NCI-H345 (cell line): Measurements from ENCODE around the gene CDH23.

Source experiments
- DNase-seq: peaks from one replicate; lab custom pipeline; 2025; lab: John Stamatoyannopoulos, UW

CDH23 gene

GRCh38 chr10:71423250-71423649, 26.5 kb downstream of the CDH23 start:
- DNase-seq, result no peak

- no peak for DNase-seq
Observed at GRCh38 chr10:71423901-71424300, 27.2 kb downstream of the CDH23 start.

- DNase-seq, result no peak
Observed at GRCh38 chr10:71424496-71425194, 27.9 kb downstream of the CDH23 start.

- DNase-seq, result no peak
Observed at GRCh38 chr10:71426058-71426605, 29.4 kb downstream of the CDH23 start.

GRCh38 chr10:71427246-71427645, 30.5 kb downstream of the CDH23 start:
- DNase-seq, result no peak

GRCh38 chr10:71429304-71429703, 32.6 kb downstream of the CDH23 start:
- no peak for DNase-seq

GRCh38 chr10:71429929-71430328, 33.2 kb downstream of the CDH23 start:
- DNase-seq, result no peak

GRCh38 chr10:71431239-71432100, 34.8 kb downstream of the CDH23 start:
- no peak for DNase-seq

- no peak for DNase-seq
Observed at GRCh38 chr10:71432101-71432905, 35.6 kb downstream of the CDH23 start.

- DNase-seq, result no peak
Observed at GRCh38 chr10:71432956-71433767, 36.4 kb downstream of the CDH23 start.

- DNase-seq, result no peak
Observed at GRCh38 chr10:71433768-71434744, 37.3 kb downstream of the CDH23 start.

- DNase-seq, result no peak
Observed at GRCh38 chr10:71434760-71435394, 38.2 kb downstream of the CDH23 start.

- no peak for DNase-seq
Observed at GRCh38 chr10:71435571-71436267, 39.0 kb downstream of the CDH23 start.

- no peak for DNase-seq
Observed at GRCh38 chr10:71436268-71437125, 39.8 kb downstream of the CDH23 start.

- no peak for DNase-seq
Observed at GRCh38 chr10:71437537-71438092, 40.9 kb downstream of the CDH23 start.

- DNase-seq, result no peak
Observed at GRCh38 chr10:71438761-71439160, 42.0 kb downstream of the CDH23 start.

GRCh38 chr10:71439670-71440425, 43.1 kb downstream of the CDH23 start:
- DNase-seq, result no peak
